ENCODE results near the gene COL3A1. TPM values are rescaled to one million over a fixed set of nuclear protein-coding genes. Genes with fewer than 3 reads are reported as not detected.

Gene COL3A1
- total RNA-seq, 1 donor from 2014 or later = 123 TPM

DNA sequence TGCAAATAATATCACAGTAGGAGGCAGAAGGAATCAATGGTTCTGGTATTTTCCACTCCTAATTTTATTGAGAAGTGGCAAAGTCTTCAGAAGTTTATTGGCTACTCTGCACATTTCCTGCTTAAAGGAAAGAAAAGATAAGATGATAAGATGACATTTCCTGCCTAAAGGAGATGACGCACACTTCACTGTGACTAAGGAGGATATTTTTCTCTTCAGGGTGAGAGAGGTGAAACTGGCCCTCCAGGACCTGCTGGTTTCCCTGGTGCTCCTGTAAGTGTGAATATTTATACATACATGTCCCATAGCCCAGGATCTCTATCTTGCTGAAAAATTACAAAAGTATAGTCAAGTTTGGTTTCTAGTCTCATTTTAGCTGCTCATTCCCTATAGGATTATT lies 27.9 kb downstream of the COL3A1 start:
- H3K27ac ChIP-seq = peak overlapping the region; percentile 42
- peaks cover 17% of the 10 kb centered on the region for H3K4me1 ChIP-seq
- no peaks in the 10 kb centered on the region for H3K27me3 ChIP-seq
- H3K4me3 ChIP-seq = no peak overlapping the region
- H3K36me3 ChIP-seq = peaks cover 11 to 98% of the 10 kb centered on the region in 2 donors
- TF ChIP-seq, protein P1, sequence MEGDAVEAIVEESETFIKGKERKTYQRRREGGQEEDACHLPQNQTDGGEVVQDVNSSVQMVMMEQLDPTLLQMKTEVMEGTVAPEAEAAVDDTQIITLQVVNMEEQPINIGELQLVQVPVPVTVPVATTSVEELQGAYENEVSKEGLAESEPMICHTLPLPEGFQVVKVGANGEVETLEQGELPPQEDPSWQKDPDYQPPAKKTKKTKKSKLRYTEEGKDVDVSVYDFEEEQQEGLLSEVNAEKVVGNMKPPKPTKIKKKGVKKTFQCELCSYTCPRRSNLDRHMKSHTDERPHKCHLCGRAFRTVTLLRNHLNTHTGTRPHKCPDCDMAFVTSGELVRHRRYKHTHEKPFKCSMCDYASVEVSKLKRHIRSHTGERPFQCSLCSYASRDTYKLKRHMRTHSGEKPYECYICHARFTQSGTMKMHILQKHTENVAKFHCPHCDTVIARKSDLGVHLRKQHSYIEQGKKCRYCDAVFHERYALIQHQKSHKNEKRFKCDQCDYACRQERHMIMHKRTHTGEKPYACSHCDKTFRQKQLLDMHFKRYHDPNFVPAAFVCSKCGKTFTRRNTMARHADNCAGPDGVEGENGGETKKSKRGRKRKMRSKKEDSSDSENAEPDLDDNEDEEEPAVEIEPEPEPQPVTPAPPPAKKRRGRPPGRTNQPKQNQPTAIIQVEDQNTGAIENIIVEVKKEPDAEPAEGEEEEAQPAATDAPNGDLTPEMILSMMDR (IDR thresholded peaks at IDR 0.05) = no peak
- TF ChIP-seq POLR2AphosphoS5 (IDR thresholded peaks at IDR 0.05; ENCODE audit: insufficient read depth in 1 of 2, low read depth in 1 of 2) = no peak
- TF ChIP-seq POLR2A (IDR thresholded peaks at IDR 0.05) = no peak
- intact Hi-C loops (cut with DNase I) = no loop called here
- DNase-seq (ENCODE audit: extremely low spot score in 2 of 2) = no peak
- no peaks in the 10 kb centered on the region for H3K9me3 ChIP-seq

DNA sequence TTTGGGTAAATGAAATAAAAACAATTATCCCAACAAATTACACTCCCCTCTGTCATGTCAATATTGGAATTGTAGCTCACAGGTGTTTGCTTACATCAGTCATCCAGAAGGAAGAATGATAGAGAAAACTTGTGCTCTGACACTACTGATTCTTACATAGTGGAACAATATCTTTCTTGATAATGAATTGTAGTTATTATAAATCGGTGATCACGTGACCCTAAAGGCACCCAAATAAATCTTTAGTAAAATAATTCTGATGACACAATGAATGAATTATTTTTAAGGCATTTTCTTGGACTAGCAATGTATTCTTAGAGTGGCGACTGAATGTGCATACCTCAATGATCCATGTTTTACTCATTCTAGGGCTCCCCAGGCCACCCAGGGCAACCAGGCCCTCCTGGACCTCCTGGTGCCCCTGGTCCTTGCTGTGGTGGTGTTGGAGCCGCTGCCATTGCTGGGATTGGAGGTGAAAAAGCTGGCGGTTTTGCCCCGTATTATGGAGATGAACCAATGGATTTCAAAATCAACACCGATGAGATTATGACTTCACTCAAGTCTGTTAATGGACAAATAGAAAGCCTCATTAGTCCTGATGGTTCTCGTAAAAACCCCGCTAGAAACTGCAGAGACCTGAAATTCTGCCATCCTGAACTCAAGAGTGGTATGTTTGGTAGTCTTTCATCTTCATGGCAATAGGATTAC lies 34.5 kb downstream of the COL3A1 start:
- no peaks in the 10 kb centered on the region for H3K27me3 ChIP-seq
- intact Hi-C loops (cut with DNase I) = no loop called here
- H3K4me1 ChIP-seq = no peaks in the 10 kb centered on the region
- no peaks in the 10 kb centered on the region for H3K9me3 ChIP-seq
- H3K36me3 ChIP-seq = peaks cover 6 to 63% of the 10 kb centered on the region in 2 donors
- peak overlapping the region; percentile 56 for H3K27ac ChIP-seq
- TF ChIP-seq POLR2AphosphoS5 (IDR thresholded peaks at IDR 0.05; ENCODE audit: insufficient read depth in 1 of 2, low read depth in 1 of 2) (no peak), POLR2A (IDR thresholded peaks at IDR 0.05) (no peak)
- TF ChIP-seq, protein P1 (IDR thresholded peaks at IDR 0.05) = no peak
- no peak for DNase-seq (ENCODE audit: extremely low spot score in 2 of 2)
- H3K4me3 ChIP-seq = no peak overlapping the region

DNA sequence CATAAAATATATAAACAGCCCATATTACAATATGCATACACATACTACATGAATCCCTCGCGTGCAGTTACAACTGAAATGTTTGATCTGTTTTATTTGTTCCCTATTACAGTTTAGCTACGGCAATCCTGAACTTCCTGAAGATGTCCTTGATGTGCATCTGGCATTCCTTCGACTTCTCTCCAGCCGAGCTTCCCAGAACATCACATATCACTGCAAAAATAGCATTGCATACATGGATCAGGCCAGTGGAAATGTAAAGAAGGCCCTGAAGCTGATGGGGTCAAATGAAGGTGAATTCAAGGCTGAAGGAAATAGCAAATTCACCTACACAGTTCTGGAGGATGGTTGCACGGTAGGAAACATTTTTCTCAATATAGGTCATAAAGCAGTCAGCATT lies 36.4 kb downstream of the COL3A1 start:
- H3K4me1 ChIP-seq = no peaks in the 10 kb centered on the region
- peaks cover 5 to 45% of the 10 kb centered on the region in 2 donors for H3K36me3 ChIP-seq
- no peak for DNase-seq (ENCODE audit: extremely low spot score in 2 of 2)
- H3K27ac ChIP-seq = no peak overlapping the region
- TF ChIP-seq, protein P1 (IDR thresholded peaks at IDR 0.05) = no peak
- TF ChIP-seq POLR2A (IDR thresholded peaks at IDR 0.05) (no peak), POLR2AphosphoS5 (IDR thresholded peaks at IDR 0.05; ENCODE audit: insufficient read depth in 1 of 2, low read depth in 1 of 2) (no peak)
- intact Hi-C loops (cut with DNase I) = no loop called here
- no peaks in the 10 kb centered on the region for H3K9me3 ChIP-seq
- H3K4me3 ChIP-seq = no peak overlapping the region
- no peaks in the 10 kb centered on the region for H3K27me3 ChIP-seq

DNA sequence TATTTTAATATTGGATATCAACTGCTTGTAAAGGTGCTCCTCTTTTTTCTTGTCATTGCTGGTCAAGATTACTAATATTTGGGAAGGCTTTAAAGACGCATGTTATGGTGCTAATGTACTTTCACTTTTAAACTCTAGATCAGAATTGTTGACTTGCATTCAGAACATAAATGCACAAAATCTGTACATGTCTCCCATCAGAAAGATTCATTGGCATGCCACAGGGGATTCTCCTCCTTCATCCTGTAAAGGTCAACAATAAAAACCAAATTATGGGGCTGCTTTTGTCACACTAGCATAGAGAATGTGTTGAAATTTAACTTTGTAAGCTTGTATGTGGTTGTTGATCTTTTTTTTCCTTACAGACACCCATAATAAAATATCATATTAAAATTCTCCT lies 38.2 kb downstream of the COL3A1 start:
- Histone ChIP-seq H3K27ac (no peak overlapping the region), H3K36me3 (peaks cover 0 to 28% of the 10 kb centered on the region in 2 donors), H3K9me3 (no peaks in the 10 kb centered on the region), H3K27me3 (no peaks in the 10 kb centered on the region), H3K4me1 (no peaks in the 10 kb centered on the region), H3K4me3 (no peak overlapping the region)
- DNase-seq (ENCODE audit: extremely low spot score in 2 of 2) = no peak
- intact Hi-C loops (cut with DNase I) = no loop called here
- TF ChIP-seq, protein P1 (IDR thresholded peaks at IDR 0.05) = no peak

DNA sequence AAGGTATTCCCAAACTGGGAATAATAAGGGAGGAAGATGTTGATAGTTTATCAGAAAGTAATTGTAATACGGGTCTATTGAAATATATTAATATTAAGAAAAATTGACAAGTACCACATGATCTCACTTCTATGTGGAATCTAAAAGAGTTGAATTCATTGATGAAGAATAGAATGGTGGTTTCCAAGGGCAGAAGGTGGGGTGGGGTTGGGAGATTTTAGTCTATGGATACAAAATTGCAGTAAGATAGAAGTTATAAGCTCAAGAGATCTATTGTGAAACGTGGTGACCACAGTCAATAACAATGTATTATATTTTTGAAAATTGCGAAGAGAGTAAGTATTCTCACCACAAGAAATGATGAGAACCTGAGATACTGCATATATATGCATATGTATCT lies 38.9 kb downstream of the COL3A1 start:
- H3K27ac ChIP-seq = no peak overlapping the region
- H3K4me1 ChIP-seq = no peaks in the 10 kb centered on the region
- intact Hi-C loops (cut with DNase I) = no loop called here
- H3K27me3 ChIP-seq = no peaks in the 10 kb centered on the region
- no peaks in the 10 kb centered on the region for H3K9me3 ChIP-seq
- H3K4me3 ChIP-seq = no peak overlapping the region
- TF ChIP-seq POLR2A (IDR thresholded peaks at IDR 0.05) (no peak), POLR2AphosphoS5 (IDR thresholded peaks at IDR 0.05; ENCODE audit: insufficient read depth in 1 of 2, low read depth in 1 of 2) (no peak)
- TF ChIP-seq, protein P1 (IDR thresholded peaks at IDR 0.05) = no peak
- no peak for DNase-seq (ENCODE audit: extremely low spot score in 2 of 2)
- H3K36me3 ChIP-seq = peaks cover 0 to 21% of the 10 kb centered on the region in 2 donors

Measured in vagina (tissue), 2 donors.